Measurements from ENCODE around the gene UBASH3B.
"Not testable (repeated sequence)": the region's sequence is repeated elsewhere in the genome, so short reads cannot be mapped to it uniquely, and the experiment has no call there.

UBASH3B gene

DNA sequence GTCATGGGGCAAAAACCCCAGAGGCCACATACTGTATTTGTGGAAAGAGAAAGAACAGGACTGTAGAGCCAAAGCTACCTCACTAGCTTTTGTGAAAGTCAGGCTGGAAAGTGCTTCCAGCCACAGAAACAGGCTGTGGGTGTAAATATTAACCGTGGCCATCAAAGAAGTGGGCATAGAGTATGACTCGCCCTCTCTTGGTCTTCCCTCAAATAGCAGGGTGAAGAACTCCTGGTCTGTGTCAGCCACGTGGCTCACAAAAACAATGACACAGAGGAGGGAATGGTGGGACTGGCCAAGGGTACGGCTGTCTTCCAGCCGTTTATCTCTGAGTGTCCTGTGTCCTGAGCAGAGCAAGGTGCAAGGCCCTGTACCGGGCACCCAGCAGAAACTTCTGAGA, 37.6 kb upstream of the UBASH3B start:
- CTCF ChIA-PET = no interaction called here
- POLR2A ChIA-PET = no interaction called here
- TF ChIP-seq ARNT (IDR thresholded peaks at IDR 0.05) (no peak), SP1 (IDR thresholded peaks at IDR 0.05) (no peak), SUZ12 (IDR thresholded peaks at IDR 0.05) (no peak), NFRKB (IDR thresholded peaks at IDR 0.05) (no peak), LEF1 (IDR thresholded peaks at IDR 0.05; ENCODE audit: borderline replicate concordance) (no peak), ZNF384 (IDR thresholded peaks at IDR 0.05) (no peak), FOXA1 (IDR thresholded peaks at IDR 0.05) (no peak), CTBP1 (IDR thresholded peaks at IDR 0.05; ENCODE audit: borderline replicate concordance) (no peak), L3MBTL2 (conservative IDR thresholded peaks at IDR 0.05) (no peak), FOXM1 (IDR thresholded peaks at IDR 0.05; ENCODE audit: borderline replicate concordance) (no peak), BHLHE40 (IDR thresholded peaks at IDR 0.05; ENCODE audit: borderline replicate concordance) (no peak), TARDBP (IDR thresholded peaks at IDR 0.05) (no peak), ELF4 (IDR thresholded peaks at IDR 0.05) (no peak), HDGF (IDR thresholded peaks at IDR 0.05; ENCODE audit: borderline replicate concordance) (no peak), FOXK2 (IDR thresholded peaks at IDR 0.05) (no peak)
- TF ChIP-seq, protein P1, sequence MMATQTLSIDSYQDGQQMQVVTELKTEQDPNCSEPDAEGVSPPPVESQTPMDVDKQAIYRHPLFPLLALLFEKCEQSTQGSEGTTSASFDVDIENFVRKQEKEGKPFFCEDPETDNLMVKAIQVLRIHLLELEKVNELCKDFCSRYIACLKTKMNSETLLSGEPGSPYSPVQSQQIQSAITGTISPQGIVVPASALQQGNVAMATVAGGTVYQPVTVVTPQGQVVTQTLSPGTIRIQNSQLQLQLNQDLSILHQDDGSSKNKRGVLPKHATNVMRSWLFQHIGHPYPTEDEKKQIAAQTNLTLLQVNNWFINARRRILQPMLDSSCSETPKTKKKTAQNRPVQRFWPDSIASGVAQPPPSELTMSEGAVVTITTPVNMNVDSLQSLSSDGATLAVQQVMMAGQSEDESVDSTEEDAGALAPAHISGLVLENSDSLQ (IDR thresholded peaks at IDR 0.05) = no peak
- no peak for DNase-seq (ENCODE audit: extremely low spot score)

DNA sequence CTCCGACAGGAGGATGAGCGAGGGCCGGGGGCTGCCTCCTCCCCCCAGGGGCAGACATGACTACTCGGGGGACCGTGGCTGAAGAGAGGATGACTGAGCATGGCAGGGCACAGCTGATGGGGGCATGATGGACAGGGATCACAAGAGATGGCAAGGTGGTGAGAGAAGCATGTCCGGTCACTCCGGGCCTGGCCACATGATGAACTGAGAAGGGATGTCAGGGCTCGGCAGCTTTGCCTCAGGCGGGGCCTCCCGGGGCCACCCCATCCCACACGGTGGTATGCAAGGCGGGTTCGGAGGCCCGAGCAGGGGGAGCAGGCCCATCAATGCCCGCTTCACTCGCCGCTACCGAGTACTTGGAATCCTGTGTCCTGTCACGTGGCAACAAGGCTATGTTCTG, 36.6 kb upstream of the UBASH3B start:
- TF ChIP-seq BHLHE40 (IDR thresholded peaks at IDR 0.05; ENCODE audit: borderline replicate concordance) = no peak
- TF ChIP-seq L3MBTL2 (conservative IDR thresholded peaks at IDR 0.05) = no peak
- TF ChIP-seq, protein P1 (IDR thresholded peaks at IDR 0.05) = no peak
- no peak for TF ChIP-seq SUZ12 (IDR thresholded peaks at IDR 0.05)
- no peak for TF ChIP-seq SP1 (IDR thresholded peaks at IDR 0.05)
- TF ChIP-seq FOXM1 (IDR thresholded peaks at IDR 0.05; ENCODE audit: borderline replicate concordance) = no peak
- no peak for TF ChIP-seq CTBP1 (IDR thresholded peaks at IDR 0.05; ENCODE audit: borderline replicate concordance)
- no peak for TF ChIP-seq ELF4 (IDR thresholded peaks at IDR 0.05)
- TF ChIP-seq FOXA1 (IDR thresholded peaks at IDR 0.05) = no peak
- no peak for TF ChIP-seq TARDBP (IDR thresholded peaks at IDR 0.05)
- TF ChIP-seq HDGF (IDR thresholded peaks at IDR 0.05; ENCODE audit: borderline replicate concordance) = no peak
- TF ChIP-seq ARNT (IDR thresholded peaks at IDR 0.05) = no peak
- DNase-seq (ENCODE audit: extremely low spot score) = no peak
- CTCF ChIA-PET = interaction anchor here (0.6 kb wide), 2 partner anchors 10 to 162 kb away, joined by 3 read pairs; no protein-coding TSS in a partner anchor
- POLR2A ChIA-PET = no interaction called here

DNA sequence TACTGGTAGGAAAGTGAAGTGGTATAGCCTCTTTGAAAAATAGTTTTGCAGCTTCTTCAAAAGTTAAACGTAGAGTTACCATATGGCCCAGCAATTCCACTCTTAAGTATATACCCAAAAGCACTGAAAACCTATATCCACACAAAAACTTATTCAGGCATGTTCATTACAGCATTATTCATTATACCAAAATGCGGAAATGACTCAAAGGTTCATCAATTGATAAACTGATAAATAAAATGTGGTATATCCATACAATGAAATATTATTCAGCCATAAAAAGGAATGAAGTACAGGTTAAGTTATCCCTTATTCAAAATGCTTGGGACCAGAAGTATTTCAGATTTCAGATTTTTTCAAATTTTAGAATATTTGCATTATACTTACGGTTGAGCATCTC, 35.8 kb upstream of the UBASH3B start:
- CTCF ChIA-PET = interaction anchor here (0.6 kb wide), 1 partner anchor 9 kb away, joined by 3 read pairs; no protein-coding TSS in a partner anchor
- POLR2A ChIA-PET = no interaction called here
- no peak for DNase-seq (ENCODE audit: extremely low spot score)
- no peak for TF ChIP-seq ELF4 (IDR thresholded peaks at IDR 0.05)
- TF ChIP-seq FOXM1 (IDR thresholded peaks at IDR 0.05; ENCODE audit: borderline replicate concordance) = no peak
- TF ChIP-seq HDGF (IDR thresholded peaks at IDR 0.05; ENCODE audit: borderline replicate concordance) = no peak
- TF ChIP-seq L3MBTL2 (conservative IDR thresholded peaks at IDR 0.05) = no peak
- TF ChIP-seq LEF1 (IDR thresholded peaks at IDR 0.05; ENCODE audit: borderline replicate concordance) = no peak

DNA sequence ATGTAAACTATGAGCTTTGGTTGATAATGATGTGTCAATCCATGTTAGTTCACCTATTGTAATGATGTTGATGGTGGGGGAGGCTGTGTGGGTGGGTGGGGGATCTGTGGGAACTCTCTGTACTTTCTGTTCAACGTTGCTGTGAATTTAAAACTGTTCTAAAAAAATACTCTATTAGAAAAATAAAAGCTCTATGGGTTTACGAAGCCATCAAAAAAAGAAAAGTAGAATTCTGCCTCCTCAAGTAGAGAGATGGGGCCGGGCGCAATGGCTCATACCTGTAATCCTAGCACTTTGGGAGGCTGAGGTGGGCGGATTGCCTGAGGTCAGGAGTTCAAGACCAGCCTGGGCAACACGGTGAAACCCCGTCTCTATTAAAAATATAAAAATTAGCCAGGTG, 30.0 kb upstream of the UBASH3B start:
- DNase-seq (ENCODE audit: extremely low spot score); POLR2A ChIA-PET; CTCF ChIA-PET: not testable (repeated sequence)

DNA sequence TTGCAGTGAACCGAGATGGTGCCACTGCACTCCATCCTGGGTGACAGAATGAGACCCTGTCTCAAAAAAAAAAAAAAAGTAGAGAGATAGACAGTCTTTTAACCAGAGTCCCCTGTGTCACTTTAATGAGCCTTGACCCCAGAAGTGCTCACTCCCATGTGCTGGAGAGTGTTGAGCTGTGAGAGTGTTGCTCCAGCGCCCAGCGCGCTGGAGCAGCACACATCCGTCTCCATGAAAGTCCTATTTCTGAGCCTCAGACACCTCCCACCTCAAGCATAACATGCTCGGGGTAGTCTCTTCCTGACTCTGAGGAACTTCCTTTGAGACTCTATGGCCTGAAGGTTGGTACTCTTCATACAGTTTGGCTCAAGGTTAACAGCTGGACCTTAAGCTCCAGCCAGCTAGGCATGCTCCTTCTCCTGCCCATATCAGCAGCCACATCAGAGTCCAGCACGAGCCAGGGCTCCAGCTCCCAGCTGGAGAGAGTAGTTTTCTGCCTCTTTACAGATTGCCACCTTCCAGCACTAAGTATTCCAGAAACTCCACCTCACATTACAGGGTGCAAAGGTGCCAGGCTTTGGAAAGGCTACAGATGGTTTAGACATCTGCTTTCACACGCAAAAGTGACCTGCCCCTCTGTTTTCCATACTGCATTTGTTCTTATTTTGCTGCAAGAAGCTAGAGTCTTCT, 29.4 kb upstream of the UBASH3B start:
- TF ChIP-seq TARDBP (IDR thresholded peaks at IDR 0.05) = no peak
- no peak for TF ChIP-seq BHLHE40 (IDR thresholded peaks at IDR 0.05; ENCODE audit: borderline replicate concordance)
- TF ChIP-seq ZNF384 (IDR thresholded peaks at IDR 0.05) = no peak
- no peak for TF ChIP-seq FOXA1 (IDR thresholded peaks at IDR 0.05)
- no peak for TF ChIP-seq CTBP1 (IDR thresholded peaks at IDR 0.05; ENCODE audit: borderline replicate concordance)
- TF ChIP-seq ARNT (IDR thresholded peaks at IDR 0.05) = no peak
- no peak for TF ChIP-seq NFRKB (IDR thresholded peaks at IDR 0.05)
- TF ChIP-seq SP1 (IDR thresholded peaks at IDR 0.05) = no peak
- TF ChIP-seq SUZ12 (IDR thresholded peaks at IDR 0.05) = no peak
- DNase-seq (ENCODE audit: extremely low spot score) = no peak
- ChIA-PET POLR2A (no interaction called here), CTCF (no interaction called here)

DNA sequence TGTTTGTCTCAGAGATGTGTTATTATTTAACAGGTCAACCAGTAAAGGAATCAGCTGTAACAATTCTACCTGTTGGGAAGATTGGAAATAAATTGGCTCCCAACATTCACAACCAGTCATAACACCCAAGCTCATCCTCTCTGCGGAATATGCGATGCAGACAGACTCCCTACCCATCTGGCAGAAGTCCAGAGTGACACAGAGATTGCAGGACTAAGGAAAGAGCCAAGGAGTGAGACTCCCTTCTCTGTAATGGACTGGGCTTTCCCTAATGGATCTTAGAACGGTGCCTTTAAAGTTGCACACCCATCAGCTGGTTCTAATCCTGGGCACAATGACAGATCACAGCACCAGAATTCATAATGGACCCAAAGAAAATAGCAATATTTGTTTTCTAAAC, 27.8 kb upstream of the UBASH3B start:
- no peak for DNase-seq (ENCODE audit: extremely low spot score)
- POLR2A ChIA-PET = no interaction called here
- CTCF ChIA-PET = interaction anchor here (1.1 to 2.7 kb wide), 3 partner anchors 11 to 225 kb away, joined by 3 to 23 read pairs (median 3); no protein-coding TSS in a partner anchor
- no peak for TF ChIP-seq ZNF384 (IDR thresholded peaks at IDR 0.05)
- TF ChIP-seq HDGF (IDR thresholded peaks at IDR 0.05; ENCODE audit: borderline replicate concordance) = no peak
- no peak for TF ChIP-seq FOXM1 (IDR thresholded peaks at IDR 0.05; ENCODE audit: borderline replicate concordance)
- TF ChIP-seq TARDBP (IDR thresholded peaks at IDR 0.05) = no peak
- TF ChIP-seq FOXK2 (IDR thresholded peaks at IDR 0.05) = no peak
- no peak for TF ChIP-seq SUZ12 (IDR thresholded peaks at IDR 0.05)
- no peak for TF ChIP-seq SP1 (IDR thresholded peaks at IDR 0.05)
- no peak for TF ChIP-seq L3MBTL2 (conservative IDR thresholded peaks at IDR 0.05)
- no peak for TF ChIP-seq NFRKB (IDR thresholded peaks at IDR 0.05)
- TF ChIP-seq CTBP1 (IDR thresholded peaks at IDR 0.05; ENCODE audit: borderline replicate concordance) = no peak
- TF ChIP-seq BHLHE40 (IDR thresholded peaks at IDR 0.05; ENCODE audit: borderline replicate concordance) = no peak
- TF ChIP-seq, protein P1 (IDR thresholded peaks at IDR 0.05) = no peak
- no peak for TF ChIP-seq FOXA1 (IDR thresholded peaks at IDR 0.05)
- no peak for TF ChIP-seq LEF1 (IDR thresholded peaks at IDR 0.05; ENCODE audit: borderline replicate concordance)
- TF ChIP-seq ARNT (IDR thresholded peaks at IDR 0.05) = no peak
- no peak for TF ChIP-seq ELF4 (IDR thresholded peaks at IDR 0.05)

All from HEK293T (cell line).